Stomach smooth muscle (tissue), 2 donors: Measurements from ENCODE around the gene KLHL29.

Experiments
- H3K27ac ChIP-seq: one replicate; pipeline ENCODE4 v1.7.0; 2013; ENCODE audit warnings: mild to moderate bottlenecking, low read length, inconsistent platforms
- H3K27me3 ChIP-seq, 2 donors: one replicate each; pipeline ENCODE4 v1.7.0; 2013; ENCODE audit warnings: low read length in 2 of 2; ENCODE audit not compliant: insufficient read depth in 2 of 2, control insufficient read depth in 1 of 2
- H3K36me3 ChIP-seq, 2 donors: one replicate each; pipeline ENCODE4 v1.7.0; 2013; ENCODE audit warnings: low read length in 2 of 2; ENCODE audit not compliant: control insufficient read depth in 2 of 2, insufficient read depth in 2 of 2
- H3K4me1 ChIP-seq: one replicate; pipeline ENCODE4 v1.7.0; 2013; ENCODE audit warnings: low read length; ENCODE audit not compliant: control insufficient read depth, insufficient read depth
- H3K4me3 ChIP-seq, 2 donors: one replicate each; pipeline ENCODE4 v1.7.0; 2013; ENCODE audit warnings: low read length in 2 of 2
- H3K9ac ChIP-seq, 2 donors: one replicate each; pipeline ENCODE4 v1.7.0; 2013; ENCODE audit warnings: low read length in 2 of 2, mild to moderate bottlenecking in 1 of 2
- H3K9me3 ChIP-seq, 2 donors: one replicate each; pipeline ENCODE4 v1.7.0; 2013; ENCODE audit warnings: low read length in 2 of 2; ENCODE audit not compliant: control insufficient read depth in 2 of 2
- donor health status: healthy.
- donor health status: Pancreatic carcinoma.

Gene KLHL29

DNA sequence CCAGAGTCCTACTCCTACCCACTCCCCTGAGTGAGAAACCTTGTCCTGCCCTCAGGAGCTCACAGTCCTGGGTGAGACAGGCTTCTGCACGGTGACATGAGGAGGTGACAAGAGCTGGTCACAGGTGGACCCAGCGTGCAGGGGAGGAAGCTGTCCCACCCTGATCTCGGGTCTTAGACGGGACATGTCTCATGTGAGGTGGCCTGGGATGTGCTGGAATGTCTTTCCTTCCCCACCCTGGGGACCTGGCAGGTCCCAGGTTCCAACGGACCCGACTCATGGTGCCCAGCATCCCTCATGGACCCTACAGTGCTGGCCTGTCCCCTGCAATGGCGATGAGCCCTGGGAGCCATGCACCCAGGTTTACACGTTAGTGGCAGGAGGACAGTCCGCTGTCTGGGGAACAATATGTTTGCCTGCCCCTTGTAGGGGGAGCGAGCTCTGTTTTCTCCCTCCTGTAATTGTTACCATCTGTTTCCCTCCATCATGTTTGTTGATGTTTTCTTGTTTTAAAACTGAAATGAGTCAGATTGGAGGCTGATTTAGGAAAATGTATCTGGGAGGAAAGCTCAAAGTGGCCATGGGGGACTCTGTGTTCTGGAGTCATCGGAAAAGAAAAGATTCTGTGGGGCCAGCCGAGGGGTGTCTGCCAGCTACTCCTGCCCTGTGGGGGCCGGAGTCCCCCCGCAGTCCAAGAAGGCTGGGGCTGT is 238.1 kb downstream of the KLHL29 start:
- Histone ChIP-seq H3K36me3 (no peaks in the 10 kb centered on the region), H3K9ac (no peak overlapping the region), H3K4me1 (peaks cover 65% of the 10 kb centered on the region), H3K27ac (peak overlapping the region; percentile 100), H3K9me3 (peaks cover 0 to 5% of the 10 kb centered on the region in 2 donors), H3K27me3 (no peaks in the 10 kb centered on the region), H3K4me3 (no peak overlapping the region)

DNA sequence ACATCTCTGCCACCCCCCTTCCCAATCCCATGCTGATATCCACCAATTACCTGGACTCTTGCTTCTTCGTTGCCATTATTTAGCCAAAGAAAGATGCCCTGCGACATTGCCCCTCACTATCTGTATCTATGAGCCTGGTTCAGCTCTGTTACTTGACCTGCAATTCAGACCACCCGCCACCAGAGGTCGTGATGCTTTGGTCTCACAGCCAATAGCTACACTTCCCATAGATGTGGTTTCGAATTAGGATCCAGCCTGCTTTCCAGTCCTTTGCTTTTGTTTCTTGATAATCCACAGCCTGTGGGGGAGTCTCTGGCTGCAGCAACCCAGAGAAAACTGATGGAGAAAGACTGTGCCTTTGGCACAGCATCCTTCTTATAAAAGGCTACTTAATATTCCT is 239.4 kb downstream of the KLHL29 start:
- H3K4me3 ChIP-seq = no peak overlapping the region
- H3K9ac ChIP-seq = no peak overlapping the region
- H3K27ac ChIP-seq = peak overlapping the region; percentile 31
- no peaks in the 10 kb centered on the region for H3K27me3 ChIP-seq
- H3K9me3 ChIP-seq = peaks cover 0 to 5% of the 10 kb centered on the region in 2 donors
- no peaks in the 10 kb centered on the region for H3K36me3 ChIP-seq
- peaks cover 53% of the 10 kb centered on the region for H3K4me1 ChIP-seq

DNA sequence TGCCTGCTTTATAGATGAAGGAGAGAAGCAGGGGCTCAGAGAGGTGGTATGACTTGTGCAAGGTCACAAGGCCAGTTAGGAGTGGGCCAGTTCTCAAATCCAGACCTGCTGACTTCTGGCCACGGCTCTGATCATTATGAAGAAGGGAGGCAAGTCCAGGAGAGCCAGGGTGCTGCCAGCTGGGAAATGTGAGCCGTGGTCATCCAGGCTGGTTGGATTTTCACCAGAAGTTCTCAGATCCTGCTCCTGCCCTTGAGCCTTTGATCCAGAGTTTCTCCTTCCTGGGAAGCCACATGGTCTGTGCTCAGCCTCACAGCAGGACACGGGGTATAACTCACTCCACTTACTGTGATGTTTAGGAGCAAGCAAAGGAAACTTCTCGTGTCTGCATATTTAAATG is 239.9 kb downstream of the KLHL29 start:
- Histone ChIP-seq H3K27ac (peak overlapping the region; percentile 18), H3K9ac (no peak overlapping the region), H3K9me3 (peaks cover 0 to 5% of the 10 kb centered on the region in 2 donors), H3K4me1 (peaks cover 48% of the 10 kb centered on the region), H3K27me3 (no peaks in the 10 kb centered on the region), H3K4me3 (no peak overlapping the region), H3K36me3 (no peaks in the 10 kb centered on the region)

DNA sequence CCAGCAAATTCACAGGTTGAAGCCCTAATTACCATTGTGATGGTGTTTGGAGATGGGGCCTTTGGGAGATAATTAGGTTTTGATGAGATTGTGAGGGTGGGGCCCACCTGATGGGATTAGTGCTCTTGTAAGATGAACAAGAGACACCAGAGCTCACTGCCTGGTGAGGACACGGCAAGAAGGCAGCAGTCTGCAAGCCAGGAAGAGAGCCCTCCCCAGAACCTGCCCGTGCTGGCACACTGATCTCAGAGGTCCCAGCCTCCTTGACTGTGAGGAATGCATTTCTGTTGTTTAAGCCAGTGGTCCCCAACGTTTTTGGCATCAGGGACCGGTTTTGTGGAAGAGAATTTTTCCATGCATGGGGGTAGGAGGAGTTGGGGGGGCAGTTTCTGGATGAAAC is 240.7 kb downstream of the KLHL29 start:
- peaks cover 0 to 5% of the 10 kb centered on the region in 2 donors for H3K9me3 ChIP-seq
- no peak overlapping the region for H3K9ac ChIP-seq
- peaks cover 41% of the 10 kb centered on the region for H3K4me1 ChIP-seq
- H3K27ac ChIP-seq = no peak overlapping the region
- H3K4me3 ChIP-seq = no peak overlapping the region
- no peaks in the 10 kb centered on the region for H3K27me3 ChIP-seq
- H3K36me3 ChIP-seq = no peaks in the 10 kb centered on the region

DNA sequence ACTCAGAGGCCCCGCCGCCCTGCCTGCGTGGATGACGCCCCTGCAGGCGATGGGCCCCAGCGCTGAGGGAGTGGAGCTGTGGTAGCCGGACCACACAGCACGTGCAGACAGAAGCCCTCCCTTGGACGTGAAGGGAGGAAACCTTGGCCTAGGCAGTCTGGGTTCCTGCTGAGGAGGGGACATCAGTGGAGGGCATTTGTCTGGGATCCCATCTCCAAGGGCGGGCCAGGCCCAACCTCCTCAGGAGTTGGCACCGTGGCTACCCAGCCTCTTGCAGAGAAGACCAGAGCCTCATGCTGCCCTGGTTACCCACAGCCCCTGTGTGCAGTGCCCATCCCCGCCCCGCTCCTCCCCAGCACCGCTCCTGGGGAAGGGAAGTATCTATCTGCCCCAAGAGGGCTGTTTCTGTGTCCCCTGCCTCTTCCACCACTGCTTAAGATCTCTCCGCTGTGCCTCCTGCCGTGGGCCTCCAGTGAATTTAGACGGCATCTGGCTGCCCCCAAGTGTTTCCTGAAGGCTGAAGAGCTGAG is 241.8 kb downstream of the KLHL29 start:
- no peak overlapping the region for H3K9ac ChIP-seq
- H3K27me3 ChIP-seq = no peaks in the 10 kb centered on the region
- H3K36me3 ChIP-seq = no peaks in the 10 kb centered on the region
- H3K4me1 ChIP-seq = peaks cover 31% of the 10 kb centered on the region
- H3K27ac ChIP-seq = no peak overlapping the region
- H3K4me3 ChIP-seq = no peak overlapping the region
- H3K9me3 ChIP-seq = peaks cover 0 to 5% of the 10 kb centered on the region in 2 donors

DNA sequence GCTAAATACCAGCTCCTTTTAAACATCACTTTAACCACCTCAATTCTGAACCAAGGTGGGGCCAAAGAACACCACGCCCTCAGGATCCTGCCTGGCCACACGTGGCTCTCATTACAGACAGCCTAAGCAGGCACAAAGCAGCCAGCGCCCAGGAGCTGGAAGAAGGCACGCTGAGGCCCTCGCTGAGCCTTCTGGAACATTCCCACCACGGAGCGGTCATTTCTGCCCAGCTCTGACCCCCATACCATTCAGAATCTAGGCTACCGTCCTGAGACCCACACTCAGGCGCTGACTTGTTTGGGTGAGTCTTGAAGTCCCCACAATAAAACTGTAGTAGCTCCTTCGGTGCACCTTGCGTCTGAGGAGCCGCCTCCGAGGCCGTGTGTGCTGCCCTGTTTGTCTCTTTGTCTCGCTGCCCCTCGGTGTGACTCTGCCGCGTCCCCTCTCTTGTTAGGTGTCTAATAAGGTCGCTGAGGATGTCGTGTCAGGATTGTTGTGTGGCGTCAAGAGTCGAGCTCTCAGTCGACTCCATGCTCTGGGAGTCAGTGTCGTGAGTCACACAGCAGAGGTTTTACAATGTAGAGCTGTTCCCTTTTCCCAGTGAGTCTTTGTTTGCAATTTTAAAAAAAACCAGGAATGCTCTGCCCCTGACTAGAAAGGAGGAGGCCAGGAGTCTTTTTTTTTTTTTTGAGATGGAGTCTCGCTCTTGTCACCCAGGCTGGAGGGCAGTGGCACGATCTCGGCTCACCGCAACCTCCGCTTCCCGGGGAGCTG is 242.4 kb downstream of the KLHL29 start:
- no peak overlapping the region for H3K4me3 ChIP-seq
- H3K27me3 ChIP-seq = no peaks in the 10 kb centered on the region
- peaks cover 24% of the 10 kb centered on the region for H3K4me1 ChIP-seq
- no peaks in the 10 kb centered on the region for H3K36me3 ChIP-seq
- H3K9me3 ChIP-seq = peaks cover 0 to 5% of the 10 kb centered on the region in 2 donors
- no peak overlapping the region for H3K27ac ChIP-seq
- H3K9ac ChIP-seq = no peak overlapping the region

DNA sequence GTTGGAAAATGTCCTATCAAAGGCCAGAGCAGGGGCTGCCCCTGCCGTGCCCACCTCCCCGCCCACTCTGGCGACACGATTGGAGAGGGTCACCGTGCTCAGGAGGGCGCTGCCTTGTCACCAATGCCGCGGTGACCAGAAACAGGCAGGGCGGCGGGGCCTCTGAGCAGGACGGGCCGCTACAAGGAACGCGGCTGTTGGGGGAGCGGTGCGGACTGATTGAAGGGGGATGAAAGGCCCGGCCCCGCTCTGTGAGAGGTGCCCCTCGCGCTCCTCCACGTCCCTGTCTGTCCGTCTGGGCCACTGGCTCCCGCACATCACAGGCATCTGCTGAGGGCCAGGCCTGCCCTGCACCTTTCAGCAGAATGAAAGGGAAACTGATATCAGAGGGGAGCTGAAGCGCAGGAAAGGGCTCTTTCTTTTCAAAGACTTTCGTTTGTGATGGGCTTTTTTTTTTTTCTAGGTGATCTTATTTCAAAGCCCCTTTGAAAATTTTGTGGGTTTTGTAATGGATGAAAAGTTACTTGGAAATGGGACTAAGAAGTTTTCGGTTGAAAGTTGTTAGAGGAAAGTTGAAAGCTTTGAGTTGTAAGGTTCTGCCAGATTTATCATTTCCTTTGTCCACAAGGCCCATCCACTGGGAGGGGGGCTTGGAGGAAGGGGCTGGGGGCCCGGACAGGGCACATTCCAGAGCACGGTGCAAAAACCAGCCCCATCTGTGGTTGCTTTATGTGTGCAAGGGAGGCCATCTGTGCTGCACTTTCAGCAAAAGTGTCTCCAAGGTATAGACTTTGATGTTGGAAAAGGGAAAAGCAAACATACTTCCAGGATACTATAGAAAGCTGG is 244.2 kb downstream of the KLHL29 start:
- H3K27me3 ChIP-seq = no peaks in the 10 kb centered on the region
- no peak overlapping the region for H3K27ac ChIP-seq
- H3K9me3 ChIP-seq = peaks cover 0 to 4% of the 10 kb centered on the region in 2 donors
- peaks cover 13% of the 10 kb centered on the region for H3K4me1 ChIP-seq
- H3K36me3 ChIP-seq = no peaks in the 10 kb centered on the region
- H3K9ac ChIP-seq = no peak overlapping the region
- H3K4me3 ChIP-seq = no peak overlapping the region

DNA sequence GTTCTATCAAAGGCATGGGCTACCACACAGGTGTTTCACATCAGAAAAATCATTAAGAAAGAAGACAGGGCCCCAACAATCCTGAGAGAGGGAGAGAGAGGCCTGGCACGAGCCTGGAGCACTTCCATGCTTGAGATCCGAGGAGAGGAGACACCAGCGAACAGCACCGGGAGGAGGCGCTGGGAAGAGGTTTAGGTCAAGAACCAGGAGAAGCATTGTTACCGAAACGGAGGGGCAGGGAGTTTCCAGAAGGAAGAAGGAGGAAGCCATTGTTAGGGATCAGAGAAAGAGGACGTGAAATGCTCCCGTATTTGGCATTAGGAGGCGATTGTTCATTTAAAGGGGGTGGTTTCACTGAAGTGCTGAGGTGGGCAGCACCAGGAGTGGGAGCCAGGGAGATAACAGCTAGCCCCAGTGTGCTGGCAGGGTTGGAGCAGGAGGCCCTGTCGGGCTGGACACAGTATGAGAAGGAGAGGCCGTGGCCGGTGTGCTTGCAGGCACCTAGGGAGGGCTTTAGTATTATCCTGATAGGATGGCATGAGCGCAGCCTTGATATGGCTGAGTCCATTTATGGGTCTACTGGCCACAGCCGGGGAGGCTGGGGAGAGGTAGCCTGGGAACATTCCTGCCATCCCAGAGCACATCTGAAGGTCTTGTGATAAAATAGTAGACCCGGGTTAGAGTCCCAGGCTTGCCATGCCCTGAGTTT is 244.9 kb downstream of the KLHL29 start:
- Histone ChIP-seq H3K36me3 (no peaks in the 10 kb centered on the region), H3K4me1 (peaks cover 10% of the 10 kb centered on the region), H3K9ac (no peak overlapping the region), H3K9me3 (no peaks in the 10 kb centered on the region), H3K27me3 (no peaks in the 10 kb centered on the region), H3K27ac (no peak overlapping the region), H3K4me3 (no peak overlapping the region)

DNA sequence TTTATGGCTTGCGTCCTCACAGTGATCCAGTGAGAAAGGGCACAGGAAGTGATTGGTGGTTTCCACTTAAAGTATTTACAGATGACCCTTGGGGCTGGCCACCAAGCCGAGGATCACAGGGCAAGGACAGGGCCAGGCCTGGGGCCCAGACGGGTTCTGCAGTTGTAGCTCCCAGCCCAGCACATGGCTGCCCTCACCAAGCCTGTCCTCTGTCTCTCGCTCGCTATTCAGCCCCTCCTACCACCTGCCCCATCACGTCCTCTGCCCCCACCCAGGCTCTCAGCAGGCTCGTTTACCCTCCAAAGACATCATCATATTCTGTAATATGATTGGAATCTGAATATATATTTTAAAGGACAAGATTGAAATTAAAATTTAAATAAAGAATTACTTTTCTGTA is 246.0 kb downstream of the KLHL29 start:
- Histone ChIP-seq H3K4me1 (peaks cover 13% of the 10 kb centered on the region), H3K27me3 (no peaks in the 10 kb centered on the region), H3K9ac (no peak overlapping the region), H3K36me3 (no peaks in the 10 kb centered on the region), H3K4me3 (no peak overlapping the region), H3K9me3 (no peaks in the 10 kb centered on the region), H3K27ac (no peak overlapping the region)

DNA sequence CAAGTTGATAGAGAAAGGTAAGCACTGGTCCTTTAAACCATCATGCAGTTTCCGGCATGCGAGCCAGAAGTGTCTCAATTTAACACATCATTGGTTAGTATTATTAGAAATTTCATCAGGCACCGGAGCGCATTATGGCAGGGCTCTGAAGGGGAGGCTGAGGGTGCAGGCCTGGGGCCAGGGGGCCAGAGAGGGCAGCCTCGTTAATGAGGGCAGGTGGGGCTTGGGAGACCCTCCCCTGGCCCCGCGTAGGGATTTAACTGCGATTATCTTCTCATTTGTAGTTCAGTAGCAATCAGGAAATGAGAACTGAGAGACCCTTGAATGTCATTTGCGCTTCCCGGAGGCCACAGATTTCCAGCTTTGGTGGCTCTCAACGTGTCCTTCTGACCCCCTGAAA is 246.4 kb downstream of the KLHL29 start:
- Histone ChIP-seq H3K27ac (no peak overlapping the region), H3K9ac (no peak overlapping the region), H3K27me3 (no peaks in the 10 kb centered on the region), H3K4me1 (peaks cover 18% of the 10 kb centered on the region), H3K36me3 (no peaks in the 10 kb centered on the region), H3K4me3 (no peak overlapping the region), H3K9me3 (no peaks in the 10 kb centered on the region)
